ENCODE results near the gene MCCC2.

DNA sequence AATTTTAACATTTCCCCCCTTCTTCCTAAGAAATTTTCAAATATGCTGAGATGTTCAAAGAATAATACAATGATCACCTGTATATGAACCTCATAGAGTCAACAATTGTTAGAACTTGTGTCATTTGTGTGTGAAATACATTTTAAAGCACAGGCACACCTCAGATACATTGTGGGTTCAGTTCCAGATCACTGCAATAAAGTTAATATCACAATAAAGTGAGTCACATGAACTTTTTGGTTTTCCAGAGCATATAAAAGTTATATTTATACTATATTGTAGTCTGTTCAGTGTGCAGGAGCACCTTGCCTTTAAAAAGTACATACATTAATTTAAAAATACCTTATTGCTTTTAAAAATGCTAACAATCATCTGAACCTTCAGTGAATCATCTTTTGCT, 50.0 kb downstream of the MCCC2 start:
- no peak for TF ChIP-seq NR3C1 (CRISPR knock-in tag; IDR thresholded peaks at IDR 0.05)
- TF ChIP-seq KAT8 (CRISPR knock-in tag; IDR thresholded peaks at IDR 0.05), result no peak
- no peak for TF ChIP-seq HDAC1 (CRISPR knock-in tag; IDR thresholded peaks at IDR 0.05)
- no peak for TF ChIP-seq KLF11 (CRISPR knock-in tag; IDR thresholded peaks at IDR 0.05)
- no peak for TF ChIP-seq JARID2 (CRISPR knock-in tag; IDR thresholded peaks at IDR 0.05; ENCODE audit: insufficient replicate concordance)
- no peak for TF ChIP-seq TSC22D2 (CRISPR knock-in tag; IDR thresholded peaks at IDR 0.05; ENCODE audit: borderline replicate concordance)
- TF ChIP-seq, protein P1, sequence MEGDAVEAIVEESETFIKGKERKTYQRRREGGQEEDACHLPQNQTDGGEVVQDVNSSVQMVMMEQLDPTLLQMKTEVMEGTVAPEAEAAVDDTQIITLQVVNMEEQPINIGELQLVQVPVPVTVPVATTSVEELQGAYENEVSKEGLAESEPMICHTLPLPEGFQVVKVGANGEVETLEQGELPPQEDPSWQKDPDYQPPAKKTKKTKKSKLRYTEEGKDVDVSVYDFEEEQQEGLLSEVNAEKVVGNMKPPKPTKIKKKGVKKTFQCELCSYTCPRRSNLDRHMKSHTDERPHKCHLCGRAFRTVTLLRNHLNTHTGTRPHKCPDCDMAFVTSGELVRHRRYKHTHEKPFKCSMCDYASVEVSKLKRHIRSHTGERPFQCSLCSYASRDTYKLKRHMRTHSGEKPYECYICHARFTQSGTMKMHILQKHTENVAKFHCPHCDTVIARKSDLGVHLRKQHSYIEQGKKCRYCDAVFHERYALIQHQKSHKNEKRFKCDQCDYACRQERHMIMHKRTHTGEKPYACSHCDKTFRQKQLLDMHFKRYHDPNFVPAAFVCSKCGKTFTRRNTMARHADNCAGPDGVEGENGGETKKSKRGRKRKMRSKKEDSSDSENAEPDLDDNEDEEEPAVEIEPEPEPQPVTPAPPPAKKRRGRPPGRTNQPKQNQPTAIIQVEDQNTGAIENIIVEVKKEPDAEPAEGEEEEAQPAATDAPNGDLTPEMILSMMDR (CRISPR knock-in tag; IDR thresholded peaks at IDR 0.05), result no peak
- TF ChIP-seq RAD21 (CRISPR knock-in tag; IDR thresholded peaks at IDR 0.05), result no peak
- TF ChIP-seq ELF1 (CRISPR knock-in tag; IDR thresholded peaks at IDR 0.05), result no peak
- TF ChIP-seq CENPT (CRISPR knock-in tag; IDR thresholded peaks at IDR 0.05; ENCODE audit: low read depth), result no peak
- TF ChIP-seq, protein P2, sequence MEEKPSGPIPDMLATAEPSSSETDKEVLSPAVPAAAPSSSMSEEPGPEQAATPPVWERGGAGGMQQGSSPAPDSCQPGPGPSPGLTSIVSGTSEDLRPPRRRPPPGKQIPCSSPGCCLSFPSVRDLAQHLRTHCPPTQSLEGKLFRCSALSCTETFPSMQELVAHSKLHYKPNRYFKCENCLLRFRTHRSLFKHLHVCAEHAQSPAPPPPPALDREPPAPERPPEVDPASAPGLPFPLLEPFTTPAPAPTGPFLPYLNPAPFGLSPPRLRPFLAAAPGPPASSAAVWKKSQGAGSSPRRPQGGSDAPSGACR (CRISPR knock-in tag; IDR thresholded peaks at IDR 0.05), result no peak
- TF ChIP-seq HNF4A (CRISPR knock-in tag; IDR thresholded peaks at IDR 0.05), result no peak

All from HepG2 (cell line).